GM20000 (cell line): ENCODE results near the gene NXNL1.
A peak's percentile ranks its signal among the peaks of the same experiment; 100 is the strongest.

Source experiments
- DNase-seq: peaks from one replicate; pipeline ENCODE4 v3.0.0; 2012; ENCODE audit warnings: low spot score
- TF ChIP-seq, protein P1 (sequence below): IDR thresholded peaks from 2 replicates; pipeline ENCODE4 v1.5.1; 2012; ENCODE audit warnings: mild to moderate bottlenecking, control low read depth; ENCODE audit errors: extremely low read depth, missing control alignments

NXNL1 gene

GRCh38 chr19:17471410-17472125 is 10.8 kb upstream of the NXNL1 start:
- no peak for DNase-seq
- TF ChIP-seq, protein P1, sequence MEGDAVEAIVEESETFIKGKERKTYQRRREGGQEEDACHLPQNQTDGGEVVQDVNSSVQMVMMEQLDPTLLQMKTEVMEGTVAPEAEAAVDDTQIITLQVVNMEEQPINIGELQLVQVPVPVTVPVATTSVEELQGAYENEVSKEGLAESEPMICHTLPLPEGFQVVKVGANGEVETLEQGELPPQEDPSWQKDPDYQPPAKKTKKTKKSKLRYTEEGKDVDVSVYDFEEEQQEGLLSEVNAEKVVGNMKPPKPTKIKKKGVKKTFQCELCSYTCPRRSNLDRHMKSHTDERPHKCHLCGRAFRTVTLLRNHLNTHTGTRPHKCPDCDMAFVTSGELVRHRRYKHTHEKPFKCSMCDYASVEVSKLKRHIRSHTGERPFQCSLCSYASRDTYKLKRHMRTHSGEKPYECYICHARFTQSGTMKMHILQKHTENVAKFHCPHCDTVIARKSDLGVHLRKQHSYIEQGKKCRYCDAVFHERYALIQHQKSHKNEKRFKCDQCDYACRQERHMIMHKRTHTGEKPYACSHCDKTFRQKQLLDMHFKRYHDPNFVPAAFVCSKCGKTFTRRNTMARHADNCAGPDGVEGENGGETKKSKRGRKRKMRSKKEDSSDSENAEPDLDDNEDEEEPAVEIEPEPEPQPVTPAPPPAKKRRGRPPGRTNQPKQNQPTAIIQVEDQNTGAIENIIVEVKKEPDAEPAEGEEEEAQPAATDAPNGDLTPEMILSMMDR = no peak

GRCh38 chr19:17470068-17470841 is 9.5 kb upstream of the NXNL1 start, which contains the start of gene SLC27A1:
Gene SLC27A1 (plus strand): TSS chr19:17470524. CDS start chr19:17470541, 17 bp downstream.
- peak; percentile 94 for DNase-seq
- TF ChIP-seq, protein P1 = no peak

- DNase-seq = peak; percentile 89
- TF ChIP-seq, protein P1 = no peak
Observed at GRCh38 chr19:17469481-17470067, 8.8 kb upstream of the NXNL1 start.

DNA sequence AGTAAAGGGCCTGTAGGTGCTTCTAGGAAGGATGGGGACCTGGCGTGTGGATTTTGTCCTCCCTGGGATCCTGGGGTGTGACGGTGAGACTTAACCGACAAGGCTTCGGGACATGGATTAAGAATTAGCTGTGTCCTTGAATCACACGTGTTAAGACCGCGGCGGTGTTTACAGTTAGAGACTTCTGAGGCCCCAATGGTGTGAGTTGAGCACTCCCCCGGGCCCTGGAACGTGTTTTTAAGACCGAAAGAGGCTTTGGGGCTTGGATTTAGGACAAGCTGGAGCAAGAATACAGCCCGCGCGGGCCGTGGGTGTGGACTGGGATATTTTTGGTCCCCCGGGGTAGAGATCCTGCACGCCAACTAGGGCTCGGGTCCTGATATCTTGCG is 8.4 kb upstream of the NXNL1 start:
- TF ChIP-seq, protein P1 = no peak
- DNase-seq = no peak

DNA sequence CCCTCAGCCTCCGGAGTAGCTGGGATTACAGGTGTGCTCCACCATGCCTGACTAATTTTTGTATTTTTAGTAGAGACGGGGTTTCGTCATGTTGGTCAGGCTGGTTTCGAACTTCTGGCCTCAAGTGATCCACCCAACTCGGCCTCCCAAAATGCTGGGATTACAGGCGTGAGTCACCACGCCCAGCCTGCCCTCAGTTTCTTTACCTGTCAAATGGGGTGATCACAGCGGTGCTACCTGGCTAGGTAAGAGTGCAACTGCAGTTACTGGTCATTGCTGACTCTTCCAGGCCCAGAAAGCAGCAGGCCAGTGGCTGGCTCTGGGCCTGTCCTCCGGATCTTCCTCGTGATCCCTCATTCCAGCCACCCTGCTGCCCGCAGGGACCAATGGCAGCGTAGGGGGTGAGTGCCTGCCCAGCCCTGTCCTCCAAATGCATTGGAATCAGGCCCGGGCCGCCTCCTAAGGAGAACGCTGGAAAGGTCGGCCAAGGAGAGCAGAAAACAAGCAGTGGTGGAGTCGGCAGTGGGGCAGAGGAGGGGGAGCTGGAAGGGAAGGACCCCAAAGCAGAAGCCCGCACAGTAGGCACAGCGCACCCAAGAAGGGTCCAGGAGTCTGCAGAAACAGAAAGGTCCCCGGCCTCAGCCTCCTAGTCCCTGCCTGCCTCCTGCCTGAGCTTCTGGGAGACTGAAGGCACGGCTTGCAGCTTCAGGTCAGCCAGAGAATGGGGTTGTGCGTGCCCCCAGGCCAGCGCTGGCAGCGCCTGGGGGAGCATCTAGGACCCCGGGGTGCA is 7.8 kb upstream of the NXNL1 start:
- TF ChIP-seq, protein P1 = no peak
- DNase-seq = no peak

- TF ChIP-seq, protein P1 = no peak
- DNase-seq = no peak
Observed at GRCh38 chr19:17467471-17468301, 7.0 kb upstream of the NXNL1 start.
